ENCODE measurements around the gene ZNF487. TPM values are rescaled to one million over a fixed set of nuclear protein-coding genes. Genes with fewer than 3 reads are reported as not detected.

Gene ZNF487
- total and polyA plus RNA-seq, 2 of the 4 experiments (the other 2 are of a cell fraction), result 1.7 to 2.7 TPM

- Histone ChIP-seq H3K9me1 (ENCODE audit: insufficient read depth, low read length) (peaks cover 13% of the 10 kb centered on the region), H4K91ac (ENCODE audit: insufficient read depth, low read depth, low read length) (no peak overlapping the region), H2BK120ac (ENCODE audit: low read depth, low read length) (no peak overlapping the region), H3K4me2 (ENCODE audit: low read depth, low read length) (peak overlapping the region; percentile 75), H3K79me1 (ENCODE audit: low read depth in 1 of 2, low read length in 2 of 2) (peaks cover 12 to 49% of the 10 kb centered on the region in 2 experiments), H3K4ac (ENCODE audit: low read depth, low read length) (peak overlapping the region; percentile 59), H2BK5ac (ENCODE audit: low read depth, low read length, poor library complexity, severe bottlenecking) (peak overlapping the region; percentile 14), H3K18ac (ENCODE audit: low read depth, low read length) (no peak overlapping the region; the same call in 1 of the 2 replicates), H4K8ac (ENCODE audit: low read depth in 2 of 2, low read length in 2 of 2) (peak overlapping the region; percentile 58 to 81; a peak in 3 of 4 replicates), H3K9ac (ENCODE audit: low read depth, low read length) (peak overlapping the region; percentile 81), H3K4me3 (ENCODE audit: insufficient read depth, low read depth, low read length) (peak overlapping the region; percentile 88), H3K14ac (replicated peaks; ENCODE audit: low read depth, low read length) (0 out of 2 replicates have a peak overlapping the region, but pooled peaks have one; percentile 68), H2AK9ac (replicated peaks; ENCODE audit: low read depth, low read length, poor library complexity) (peak overlapping the region; percentile 56), H3K36me3 (ENCODE audit: control insufficient read depth, insufficient read depth, low read length) (peaks cover 16% of the 10 kb centered on the region), H3K27ac (ENCODE audit: insufficient read depth, low read length) (peak overlapping the region; percentile 85), H4K20me1 (ENCODE audit: insufficient read depth, low read length) (peaks cover 83% of the 10 kb centered on the region), H2BK15ac (ENCODE audit: low read depth, low read length) (no peak overlapping the region), H2BK20ac (ENCODE audit: low read depth, low read length) (no peak overlapping the region), H3K23ac (ENCODE audit: low read depth, low read length) (no peak overlapping the region), H2AK5ac (ENCODE audit: low read depth, low read length) (no peak overlapping the region; the same call in 1 of the 2 replicates), H3K4me1 (ENCODE audit: control insufficient read depth, insufficient read depth, low read length) (peaks cover 15% of the 10 kb centered on the region), H4K5ac (ENCODE audit: low read depth, low read length) (no peak overlapping the region), H3K56ac (ENCODE audit: extremely low read depth, insufficient read depth, low read length) (peak overlapping the region; percentile 56; the same call in 1 of the 2 replicates), H3K9me3 (ENCODE audit: control insufficient read depth, insufficient read depth, low read length) (no peaks in the 10 kb centered on the region), H2AFZ (replicated peaks; ENCODE audit: low read length, poor library complexity) (peak overlapping the region; percentile 66), H3K27me3 (ENCODE audit: control insufficient read depth, insufficient read depth, low read length) (no peaks in the 10 kb centered on the region)
- dilution Hi-C loops (cut with HindIII; ENCODE audit: low sequenced_read_pairs, unreplicated experiment) (no loop called here), in situ Hi-C loops (cut with MboI; ENCODE audit: low sequenced_read_pairs) (no loop called here), intact Hi-C loops (cut with micrococcal nuclease) (loop anchor here (2.0 kb wide), 1 partner anchor 40 kb away; the partner anchor contains the start of gene ZNF487)
- ATAC-seq (ENCODE audit: low read depth) (peak; percentile 49), DNase-seq (peak; percentile 72)
- ChIA-PET CTCF (interaction anchor here (0.5 kb wide), 1 partner anchor 30 kb away, joined by 3 read pairs; no protein-coding TSS in a partner anchor), POLR2A (ENCODE audit: unreplicated experiment) (no interaction called here)
- BruUV-seq (replicated peaks), result no TSS peak
- WGBS, 2 experiments (ENCODE audit: extremely low coverage in 2 of 2, insufficient read length in 1 of 2), result 2% methylated on average over 25 of the region's 70 CpGs; no CpG with 5 or more reads in 1 of the 2 experiments
- TF ChIP-seq POLR2A (IDR thresholded peaks at IDR 0.05; ENCODE audit: low read depth, low read length) (peak; percentile 61), MXI1 (IDR thresholded peaks at IDR 0.05; ENCODE audit: borderline replicate concordance, low read depth, low read length) (peak; percentile 58; the same call in 1 of the 2 replicates), NFE2L2 (IDR thresholded peaks at IDR 0.05; ENCODE audit: low read depth, low read length) (no peak), BHLHE40 (IDR thresholded peaks at IDR 0.05; ENCODE audit: low read depth, low read length) (peak; percentile 60), RCOR1 (IDR thresholded peaks at IDR 0.05; ENCODE audit: insufficient replicate concordance, low read length) (no peak), MAZ (IDR thresholded peaks at IDR 0.05; ENCODE audit: borderline replicate concordance, low read depth, low read length) (no peak; the same call in 1 of the 2 replicates), CHD1 (IDR thresholded peaks at IDR 0.05; ENCODE audit: low read depth, low read length) (0 out of 2 replicates have a peak, but pooled peaks have one; percentile 60), USF2 (IDR thresholded peaks at IDR 0.05; ENCODE audit: low read depth, low read length) (peak; percentile 92), ELK1 (IDR thresholded peaks at IDR 0.05; ENCODE audit: borderline replicate concordance, low read depth, low read length) (no peak), MAFK (IDR thresholded peaks at IDR 0.05; ENCODE audit: low read depth, low read length) (no peak), RAD21 (IDR thresholded peaks at IDR 0.05; ENCODE audit: low read length) (no peak), RFX5 (IDR thresholded peaks at IDR 0.05; ENCODE audit: low read depth, low read length) (no peak), SMC3 (IDR thresholded peaks at IDR 0.05; ENCODE audit: low read depth, low read length) (no peak; the same call in 1 of the 2 replicates), CTCF (conservative IDR thresholded peaks at IDR 0.05; ENCODE audit: low read depth, low read length) (no peak)
Observed at GRCh38 chr10:43396928-43397624, 39.8 kb upstream of the ZNF487 start.

Measured in IMR-90 (cell line).